HG03457 (cell line): ENCODE results near the gene APOA5.
A peak's percentile ranks its signal among the peaks of the same experiment; 100 is the strongest.
"Not testable (repeated sequence)": the region's sequence is repeated elsewhere in the genome, so short reads cannot be mapped to it uniquely, and the experiment has no call there.

Experiments used
- ATAC-seq: cut with Tn5 transposase; IDR thresholded peaks from one replicate; pipeline ENCODE4 v1.9.1; 2021; ENCODE audit warnings: moderate number of reproducible peaks; ENCODE audit not compliant: unreplicated experiment

APOA5 gene, protein sequence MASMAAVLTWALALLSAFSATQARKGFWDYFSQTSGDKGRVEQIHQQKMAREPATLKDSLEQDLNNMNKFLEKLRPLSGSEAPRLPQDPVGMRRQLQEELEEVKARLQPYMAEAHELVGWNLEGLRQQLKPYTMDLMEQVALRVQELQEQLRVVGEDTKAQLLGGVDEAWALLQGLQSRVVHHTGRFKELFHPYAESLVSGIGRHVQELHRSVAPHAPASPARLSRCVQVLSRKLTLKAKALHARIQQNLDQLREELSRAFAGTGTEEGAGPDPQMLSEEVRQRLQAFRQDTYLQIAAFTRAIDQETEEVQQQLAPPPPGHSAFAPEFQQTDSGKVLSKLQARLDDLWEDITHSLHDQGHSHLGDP

GRCh38 chr11:116791813-116792143 is at the start of gene APOA5:
Gene APOA5, minus strand, starts transcription at chr11:116791879. Its CDS starts 19 bp downstream, at chr11:116791860.
- ATAC-seq = no peak

DNA sequence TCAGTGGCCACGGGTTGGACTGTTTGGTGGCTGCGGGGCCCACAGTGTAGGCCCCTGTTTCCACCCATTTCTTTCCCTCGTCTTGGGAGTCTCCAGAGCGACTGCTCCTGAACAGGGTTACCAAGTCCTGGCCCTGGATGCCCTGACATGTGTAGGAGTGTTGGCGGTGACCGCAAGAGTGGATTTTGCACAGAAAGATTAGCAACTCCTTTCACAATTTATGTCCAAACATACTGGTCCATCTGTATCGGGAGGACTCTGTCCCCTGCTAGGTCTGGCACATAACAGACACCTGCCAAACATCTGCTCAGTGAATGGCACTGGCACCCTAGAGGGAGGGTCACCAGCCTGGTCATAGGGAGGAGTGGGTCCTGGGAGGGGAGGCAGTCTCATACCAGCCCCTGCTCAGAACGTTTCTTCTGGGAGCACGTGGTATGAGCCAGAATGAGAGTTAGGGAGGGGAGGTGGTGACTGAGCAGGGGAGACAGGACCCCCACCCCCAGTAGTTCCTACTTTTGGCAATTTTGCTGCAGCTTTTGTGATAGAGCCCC is 49.1 kb upstream of the APOA5 start:
- no peak for ATAC-seq

- ATAC-seq = no peak
Measured at GRCh38 chr11:116840224-116840745, 48.6 kb upstream of the APOA5 start.

- ATAC-seq = no peak
Measured at GRCh38 chr11:116838321-116839084, 46.8 kb upstream of the APOA5 start.

GRCh38 chr11:116837231-116838091 is 45.8 kb upstream of the APOA5 start, which contains the start of gene APOA1:
Gene APOA1, minus strand, starts transcription at chr11:116837622. Its CDS starts 235 bp downstream, at chr11:116837387.
- no peak for ATAC-seq

- no peak for ATAC-seq
Measured at GRCh38 chr11:116836632-116836991, 44.9 kb upstream of the APOA5 start.

DNA sequence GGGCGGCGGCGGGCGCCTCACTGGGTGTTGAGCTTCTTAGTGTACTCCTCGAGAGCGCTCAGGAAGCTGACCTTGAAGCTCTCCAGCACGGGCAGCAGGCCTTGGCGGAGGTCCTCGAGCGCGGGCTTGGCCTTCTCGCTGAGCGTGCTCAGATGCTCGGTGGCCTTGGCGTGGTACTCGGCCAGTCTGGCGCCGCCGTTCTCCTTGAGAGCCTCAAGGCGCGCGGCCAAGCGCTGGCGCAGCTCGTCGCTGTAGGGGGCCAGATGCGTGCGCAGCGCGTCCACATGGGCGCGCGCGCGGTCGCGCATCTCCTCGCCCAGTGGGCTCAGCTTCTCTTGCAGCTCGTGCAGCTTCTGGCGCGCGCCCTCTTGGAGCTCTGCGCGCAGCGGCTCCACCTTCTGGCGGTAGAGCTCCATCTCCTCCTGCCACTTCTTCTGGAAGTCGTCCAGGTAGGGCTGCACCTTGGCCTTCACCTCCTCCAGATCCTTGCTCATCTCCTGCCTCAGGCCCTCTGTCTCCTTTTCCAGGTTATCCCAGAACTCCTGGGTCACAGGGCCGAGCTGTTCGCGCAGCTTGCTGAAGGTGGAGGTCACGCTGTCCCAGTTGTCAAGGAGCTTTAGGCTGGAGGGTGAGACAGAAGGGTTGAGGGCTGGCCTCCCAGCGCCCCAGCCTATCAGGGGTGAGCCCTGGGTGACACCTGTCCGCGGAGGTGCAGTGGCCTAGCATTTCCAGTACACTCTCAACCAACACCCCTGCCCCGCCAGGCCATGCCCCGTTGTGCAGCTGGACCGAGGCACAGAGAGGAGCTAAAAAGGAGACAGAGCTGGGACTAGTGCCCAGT is 44.3 kb upstream of the APOA5 start:
- ATAC-seq = peak; percentile 78

GRCh38 chr11:116835042-116835772 is 43.5 kb upstream of the APOA5 start:
- no peak for ATAC-seq

DNA sequence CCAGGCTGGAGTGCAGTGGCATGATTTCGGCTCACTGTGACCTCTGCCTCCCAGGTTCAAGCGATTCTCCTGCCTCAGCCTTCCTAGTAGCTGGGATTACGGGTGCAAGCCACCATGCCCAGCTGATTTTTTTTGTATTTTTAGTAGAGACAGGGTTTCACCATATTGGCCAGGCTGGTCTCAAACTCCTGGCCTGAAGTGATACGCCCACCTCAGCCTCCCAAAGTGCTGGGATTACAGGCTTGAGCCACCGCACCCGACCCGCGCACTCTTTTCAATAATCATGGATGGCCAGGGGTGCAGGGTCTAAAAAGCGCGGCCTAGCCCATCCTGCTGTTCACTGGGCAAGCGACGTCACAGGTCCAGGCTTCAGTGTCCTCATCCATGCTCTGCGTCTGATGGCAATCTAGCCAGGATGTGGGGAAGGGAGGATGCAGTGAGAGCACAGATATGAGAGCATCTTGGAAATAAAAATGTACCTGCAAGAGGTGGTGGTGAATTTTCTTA is 42.9 kb upstream of the APOA5 start:
- ATAC-seq = not testable (repeated sequence)

DNA sequence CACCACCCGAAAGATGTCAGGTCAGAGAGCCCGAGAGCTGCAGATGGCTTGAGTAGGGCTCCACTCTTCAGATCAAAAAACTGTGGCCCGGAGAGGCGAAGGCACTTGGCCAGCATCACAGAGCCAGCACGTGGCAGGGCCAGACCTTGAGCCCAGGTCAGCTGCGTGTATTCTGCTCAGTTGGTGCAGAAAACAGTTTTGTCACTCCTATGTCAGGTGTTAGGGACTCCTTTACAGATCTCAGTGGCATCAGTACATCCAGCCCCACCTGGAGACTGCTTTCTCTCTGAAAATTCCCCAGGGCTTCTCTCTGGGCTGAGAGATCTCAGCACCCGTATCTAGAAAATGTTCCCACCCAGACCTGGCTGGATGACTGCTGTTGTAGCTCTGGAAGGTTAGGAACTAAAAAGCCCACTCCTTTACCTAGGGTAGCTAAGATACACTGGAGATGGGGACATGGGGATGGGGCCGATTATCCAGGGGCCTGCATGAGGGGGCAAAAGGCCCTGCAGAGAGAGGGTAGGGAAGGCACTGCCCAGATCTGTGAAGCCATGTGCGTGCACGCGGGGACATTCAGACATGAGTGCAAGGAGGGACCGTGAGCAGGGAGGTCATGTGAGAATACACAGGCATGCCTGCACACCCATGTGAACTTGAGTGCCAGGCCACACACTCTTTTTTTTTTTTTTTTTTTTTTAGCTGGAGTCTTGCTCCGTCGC is 42.3 kb upstream of the APOA5 start:
- no peak for ATAC-seq

- ATAC-seq = no peak
Measured at GRCh38 chr11:116833491-116833815, 41.8 kb upstream of the APOA5 start.

GRCh38 chr11:116832350-116833290 is 40.9 kb upstream of the APOA5 start:
- no peak for ATAC-seq

- no peak for ATAC-seq
Measured at GRCh38 chr11:116831790-116832349, 40.2 kb upstream of the APOA5 start.

GRCh38 chr11:116830184-116830912 is 38.7 kb upstream of the APOA5 start:
- no peak for ATAC-seq

- ATAC-seq = no peak
Measured at GRCh38 chr11:116829525-116830183, 38.0 kb upstream of the APOA5 start, which contains the start of gene APOC3. Gene APOC3, plus strand, starts transcription at chr11:116829907. Its CDS starts 676 bp downstream, at chr11:116830583.
